Stimulated activated CD4-positive, alpha-beta T cell treated with anti-CD3 and anti-CD28 coated beads, Interleukin-12 subunit alpha, Interleukin-12 subunit beta, amount 100 ng/mL, for 48 hours (primary cell): ENCODE data around the gene GNPTAB.

Experiments used
- DNase-seq, 3 donors: peaks; one replicate each; pipeline ENCODE4 v3.0.0-alpha.2; 2020; ENCODE audit warnings: low read depth in 2 of 3, low spot score in 1 of 3

GNPTAB gene

DNA sequence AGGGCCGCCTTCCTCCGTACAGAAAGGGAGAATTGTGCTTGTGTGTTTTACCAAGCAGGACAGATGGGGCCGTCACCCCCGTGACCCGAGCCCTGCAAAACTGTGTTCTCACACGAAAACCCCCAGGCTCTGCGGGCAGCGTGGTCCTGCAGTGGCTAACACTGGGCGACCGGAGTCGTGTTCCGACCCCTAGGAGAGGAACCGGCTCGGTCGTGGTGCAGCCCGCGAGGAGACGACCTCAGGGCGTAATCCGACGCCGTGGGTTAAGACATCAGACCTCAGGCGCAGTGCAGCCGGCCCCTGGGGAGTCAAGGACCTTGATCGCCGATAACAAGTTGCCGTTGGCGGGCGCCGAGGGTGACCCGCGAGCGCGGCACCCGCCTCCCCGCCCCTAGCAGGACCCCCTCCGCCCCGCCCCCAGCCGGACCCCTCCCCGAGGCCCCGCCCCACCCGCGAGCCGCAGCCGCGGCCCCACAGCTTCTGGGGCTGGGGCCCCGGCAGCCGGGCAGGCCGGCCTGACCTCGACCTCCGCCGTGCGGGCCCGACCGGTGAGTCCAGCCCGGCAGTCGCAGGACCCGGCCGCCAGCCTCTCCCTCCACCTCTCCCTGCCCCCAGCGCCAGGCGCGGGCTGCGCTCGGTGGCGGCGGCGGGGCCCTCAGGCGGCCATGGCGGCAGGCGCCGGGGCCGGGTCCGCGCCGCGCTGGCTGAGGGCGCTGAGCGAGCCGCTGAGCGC is 133.4 kb downstream of the GNPTAB start, which contains the start of gene CHPT1:
CHPT1 (plus strand) TSS at position 444 of the 733 bp plus-strand sequence; CDS start at position 666, 222 bp downstream.
- DNase-seq, result peak; percentile 19 to 59 (median 34)

GRCh38 chr12:101696251-101697196 is 134.2 kb downstream of the GNPTAB start:
- DNase-seq, result no peak

DNA sequence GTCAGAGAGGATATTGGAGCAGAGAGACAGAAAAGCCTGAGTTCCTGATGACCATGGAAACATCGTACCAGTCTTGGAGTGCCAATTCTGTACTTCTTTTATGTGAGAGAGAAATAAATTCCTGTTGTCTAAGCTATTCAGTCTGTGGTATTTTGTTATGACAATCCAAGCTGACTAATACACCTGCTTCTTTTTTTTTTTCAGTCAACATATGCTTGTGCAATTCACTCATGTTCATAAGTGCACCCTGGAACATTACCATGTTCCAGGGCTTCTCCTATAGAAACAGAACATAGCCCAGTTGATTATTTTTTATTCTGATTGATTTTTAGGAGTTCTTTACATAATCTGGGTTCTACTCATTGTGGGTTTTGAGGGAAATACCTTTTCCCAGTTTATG is 135.1 kb downstream of the GNPTAB start:
- no peak for DNase-seq
